IPS-18a (cell line): ENCODE results near the gene DUSP19.

Source experiments
- H3K27ac ChIP-seq: one replicate; pipeline ENCODE4 v1.5.1; 2013; ENCODE audit warnings: low read length
- H3K27me3 ChIP-seq: one replicate; pipeline ENCODE4 v1.6.1; 2013; ENCODE audit warnings: mild to moderate bottlenecking, low read length; ENCODE audit not compliant: control insufficient read depth, insufficient read depth
- H3K36me3 ChIP-seq: one replicate; pipeline ENCODE4 v1.6.1; 2013; ENCODE audit warnings: low read depth, low read length; ENCODE audit not compliant: control insufficient read depth
- H3K4me1 ChIP-seq: one replicate; pipeline ENCODE4 v1.6.1; 2013; ENCODE audit warnings: low read depth, low read length; ENCODE audit not compliant: control insufficient read depth
- H3K4me3 ChIP-seq: one replicate; pipeline ENCODE4 v1.5.1; 2013; ENCODE audit warnings: low read length
- H3K9ac ChIP-seq: one replicate; pipeline ENCODE4 v1.6.1; 2013; ENCODE audit warnings: mild to moderate bottlenecking, low read length, moderate library complexity
- H3K9me3 ChIP-seq: one replicate; pipeline ENCODE4 v1.6.1; 2013; ENCODE audit warnings: low read depth, low read length; ENCODE audit not compliant: control insufficient read depth

DUSP19 gene

GRCh38 chr2:183078464-183079138 is at the start of gene DUSP19:
TSS of gene DUSP19 (plus strand) at chr2:183078747. CDS start at chr2:183078934, 187 bp downstream.
- peak within 1 kb of the TSS; percentile 11 for H3K9ac ChIP-seq

GRCh38 chr2:183029219-183029618 is 49.3 kb upstream of the DUSP19 start:
- peaks cover 16% of the 10 kb centered on the region for H3K4me1 ChIP-seq
- H3K27ac ChIP-seq = no peak overlapping the region

More at GRCh38 chr2:183078464-183079138, at the start of gene DUSP19:
- no peaks in the 10 kb centered on the region for H3K9me3 ChIP-seq
- H3K36me3 ChIP-seq = no peaks in the 10 kb centered on the region
- H3K27ac ChIP-seq = no peak within 1 kb of the TSS
- no peaks in the 10 kb centered on the region for H3K27me3 ChIP-seq
- H3K4me3 ChIP-seq = peak within 1 kb of the TSS; percentile 81
- peaks cover 14% of the 10 kb centered on the region for H3K4me1 ChIP-seq

GRCh38 chr2:183031911-183032794 is 46.4 kb upstream of the DUSP19 start:
- H3K9me3 ChIP-seq = no peaks in the 10 kb centered on the region
- no peak overlapping the region for H3K27ac ChIP-seq
- no peaks in the 10 kb centered on the region for H3K36me3 ChIP-seq
- H3K27me3 ChIP-seq = no peaks in the 10 kb centered on the region
- H3K4me3 ChIP-seq = no peak overlapping the region
- H3K4me1 ChIP-seq = peaks cover 42% of the 10 kb centered on the region
- no peak overlapping the region for H3K9ac ChIP-seq

More at GRCh38 chr2:183029219-183029618, 49.3 kb upstream of the DUSP19 start:
- Histone ChIP-seq H3K36me3 (no peaks in the 10 kb centered on the region), H3K27me3 (no peaks in the 10 kb centered on the region), H3K4me3 (no peak overlapping the region), H3K9me3 (no peaks in the 10 kb centered on the region), H3K9ac (no peak overlapping the region)

- Histone ChIP-seq H3K4me1 (peaks cover 46% of the 10 kb centered on the region), H3K9me3 (no peaks in the 10 kb centered on the region), H3K36me3 (no peaks in the 10 kb centered on the region), H3K9ac (no peak overlapping the region), H3K27ac (no peak overlapping the region), H3K27me3 (peaks cover 2% of the 10 kb centered on the region), H3K4me3 (no peak overlapping the region)
These were observed 44.6 kb upstream of the DUSP19 start for GRCh38 chr2:183033951-183034350.

- H3K9ac ChIP-seq = no peak overlapping the region
- H3K27ac ChIP-seq = no peak overlapping the region
- peaks cover 47% of the 10 kb centered on the region for H3K4me1 ChIP-seq
- H3K36me3 ChIP-seq = no peaks in the 10 kb centered on the region
- H3K27me3 ChIP-seq = peaks cover 11% of the 10 kb centered on the region
- no peaks in the 10 kb centered on the region for H3K9me3 ChIP-seq
- peak overlapping the region; percentile 96 for H3K4me3 ChIP-seq
These were observed 43.7 kb upstream of the DUSP19 start for GRCh38 chr2:183034806-183035205.

GRCh38 chr2:183035298-183035953 is 43.1 kb upstream of the DUSP19 start:
- no peaks in the 10 kb centered on the region for H3K36me3 ChIP-seq
- peak overlapping the region; percentile 96 for H3K4me3 ChIP-seq
- H3K9me3 ChIP-seq = no peaks in the 10 kb centered on the region
- H3K27ac ChIP-seq = peak overlapping the region; percentile 13
- H3K9ac ChIP-seq = peak overlapping the region; percentile 79
- H3K27me3 ChIP-seq = peaks cover 14% of the 10 kb centered on the region
- H3K4me1 ChIP-seq = peaks cover 47% of the 10 kb centered on the region

- Histone ChIP-seq H3K4me3 (peak overlapping the region; percentile 96), H3K9ac (peak overlapping the region; percentile 79)
These were observed 42.4 kb upstream of the DUSP19 start for GRCh38 chr2:183035954-183036669.

GRCh38 chr2:183037074-183037552 is 41.4 kb upstream of the DUSP19 start:
- peaks cover 14% of the 10 kb centered on the region for H3K27me3 ChIP-seq
- H3K9ac ChIP-seq = peak overlapping the region; percentile 79
- no peaks in the 10 kb centered on the region for H3K36me3 ChIP-seq
- H3K4me1 ChIP-seq = peaks cover 42% of the 10 kb centered on the region
- peak overlapping the region; percentile 96 for H3K4me3 ChIP-seq
- peak overlapping the region; percentile 63 for H3K27ac ChIP-seq
- H3K9me3 ChIP-seq = no peaks in the 10 kb centered on the region

More at GRCh38 chr2:183035954-183036669, 42.4 kb upstream of the DUSP19 start:
- Histone ChIP-seq H3K27me3 (peaks cover 14% of the 10 kb centered on the region), H3K36me3 (no peaks in the 10 kb centered on the region), H3K27ac (peak overlapping the region; percentile 13), H3K4me1 (peaks cover 47% of the 10 kb centered on the region), H3K9me3 (no peaks in the 10 kb centered on the region)

GRCh38 chr2:183037553-183038340 is 40.8 kb upstream of the DUSP19 start:
- Histone ChIP-seq H3K4me1 (peaks cover 38% of the 10 kb centered on the region), H3K9me3 (no peaks in the 10 kb centered on the region), H3K4me3 (peak overlapping the region; percentile 96), H3K9ac (peak overlapping the region; percentile 79), H3K27ac (peak overlapping the region; percentile 63), H3K27me3 (peaks cover 14% of the 10 kb centered on the region), H3K36me3 (no peaks in the 10 kb centered on the region)
